ENCODE results near the gene ANKMY2.

Gene ANKMY2

GRCh38 chr7:16564023-16564380, 81.6 kb downstream of the ANKMY2 start:
- DNase-seq: no peak

- no peak for DNase-seq
These were observed 82.1 kb downstream of the ANKMY2 start for GRCh38 chr7:16563281-16564022.

GRCh38 chr7:16562456-16563220, 82.9 kb downstream of the ANKMY2 start:
- no peak for DNase-seq

- DNase-seq: no peak
These were observed 83.6 kb downstream of the ANKMY2 start for GRCh38 chr7:16561943-16562342.

GRCh38 chr7:16559497-16560179, 85.9 kb downstream of the ANKMY2 start:
- DNase-seq: no peak

- no peak for DNase-seq
These were observed 86.7 kb downstream of the ANKMY2 start for GRCh38 chr7:16558761-16559302.

- no peak for DNase-seq
These were observed 89.2 kb downstream of the ANKMY2 start for GRCh38 chr7:16556359-16556758.

GRCh38 chr7:16554518-16555236, 90.9 kb downstream of the ANKMY2 start:
- no peak for DNase-seq

GRCh38 chr7:16550671-16551070, 94.9 kb downstream of the ANKMY2 start:
- no peak for DNase-seq
